Thoracic aorta (tissue), 2 donors: Measurements from ENCODE around the gene YWHAE. TPM values are rescaled to one million over a fixed set of nuclear protein-coding genes. Genes with fewer than 3 reads are reported as not detected.

Experiments used
- ATAC-seq: fragments of 150-250 bp; one replicate; pipeline ENCODE4 v1.8.0; 2017; ENCODE audit warnings: low read depth; ENCODE audit not compliant: insufficient number of reproducible peaks, low FRiP score
- DNase-seq: peaks from one replicate; pipeline ENCODE4 v3.0.0-alpha.2; 2020; ENCODE audit warnings: low spot score
- H3K27ac ChIP-seq, 2 donors: fragments of 200-600 bp; sonication (generic); 1 replicate in 1 of 2; 2 replicates in 1 of 2; pipeline ENCODE4 v1.5.1; 2016; ENCODE audit warnings: mild to moderate bottlenecking in 2 of 2, moderate library complexity in 2 of 2
- H3K27me3 ChIP-seq: fragments of 200-600 bp; sonication (generic); replicated peaks from 2 replicates; pipeline ENCODE4 v1.6.0; 2016; ENCODE audit warnings: mild to moderate bottlenecking; ENCODE audit not compliant: insufficient read depth
- H3K36me3 ChIP-seq: fragments of 200-600 bp; sonication (generic); one replicate; pipeline ENCODE4 v1.5.1; 2016
- H3K4me1 ChIP-seq, 2 donors: fragments of 200-600 bp; sonication (generic); 1 replicate in 1 of 2; 2 replicates in 1 of 2; pipeline versions ENCODE4 v1.5.1 to v1.6.0; 2016; ENCODE audit warnings: low read depth in 2 of 2, mild to moderate bottlenecking in 1 of 2; ENCODE audit not compliant: control insufficient read depth in 1 of 2
- H3K4me3 ChIP-seq: fragments of 200-600 bp; sonication (generic); 2 replicates; pipeline ENCODE4 v1.5.1; 2016; ENCODE audit warnings: mild to moderate bottlenecking
- H3K9me3 ChIP-seq: fragments of 200-600 bp; sonication (generic); 2 replicates; pipeline ENCODE4 v1.5.1; 2016
- CTCF ChIP-seq: fragments of 200-600 bp; sonication (generic); IDR thresholded peaks from one replicate; pipeline ENCODE4 v1.5.1; 2019; ENCODE audit warnings: antibody characterized with exemption
- total RNA-seq, 2 donors: library from RNA; depleted of rRNA; stranded (reverse); fragments of >200 nt; gene quantifications; one replicate each; pipeline versions ENCODE4 v1.1.0 to v1.2.3, GENCODE V29; 2016

YWHAE gene
- total RNA-seq, 2 donors from 2014 or later, result 178 to 593 TPM

GRCh38 chr17:1299552-1300370 is 100.3 kb downstream of the YWHAE start:
- TF ChIP-seq CTCF, result no peak
- peaks cover 7 to 8% of the 10 kb centered on the region in 2 donors for H3K4me1 ChIP-seq
- H3K4me3 ChIP-seq, result no peak overlapping the region
- H3K27ac ChIP-seq, result no peak overlapping the region
- ATAC-seq (no peak), DNase-seq (no peak)
- no peaks in the 10 kb centered on the region for H3K27me3 ChIP-seq
- no peaks in the 10 kb centered on the region for H3K9me3 ChIP-seq
- peaks cover 4% of the 10 kb centered on the region for H3K36me3 ChIP-seq

GRCh38 chr17:1298606-1299005 is 101.4 kb downstream of the YWHAE start:
- no peaks in the 10 kb centered on the region for H3K27me3 ChIP-seq
- no peak overlapping the region for H3K27ac ChIP-seq
- H3K4me3 ChIP-seq, result no peak overlapping the region
- H3K36me3 ChIP-seq, result peaks cover 4% of the 10 kb centered on the region
- TF ChIP-seq CTCF, result no peak
- no peaks in the 10 kb centered on the region for H3K4me1 ChIP-seq
- DNase-seq, result no peak
- H3K9me3 ChIP-seq, result no peaks in the 10 kb centered on the region
- no peak for ATAC-seq

Other genes with a start within 250 kb of the YWHAE start
- gene ABR, start 220.2 kb downstream of the YWHAE start, total RNA-seq, result 100 to 1,000 TPM; 159 to 200 TPM
- not detected for gene BHLHA9, start 129.8 kb downstream of the YWHAE start, total RNA-seq
- 10 to 100 TPM in 1 of 2 donors, 1 to 10 TPM in 1; 6.3 to 10.0 TPM for gene TRARG1, start 120.6 kb downstream of the YWHAE start, total RNA-seq
- 10 to 100 TPM; 48.3 to 76.0 TPM for gene CRK, start 56.0 kb upstream of the YWHAE start, total RNA-seq
- gene MYO1C, start 92.5 kb upstream of the YWHAE start, total RNA-seq, result 100 to 1,000 TPM; 160 to 226 TPM
- gene INPP5K, start 116.4 kb upstream of the YWHAE start, total RNA-seq, result 10 to 100 TPM; 78.7 to 95.3 TPM
- 10 to 100 TPM; 33.8 to 39.4 TPM for gene PITPNA, start 162.6 kb upstream of the YWHAE start, total RNA-seq
- gene SLC43A2, start 228.6 kb upstream of the YWHAE start, total RNA-seq, result 10 to 100 TPM; 21.1 to 21.9 TPM
- 10 to 100 TPM; 17.6 to 19.1 TPM for gene SCARF1, start 245.5 kb upstream of the YWHAE start, total RNA-seq
- 10 to 100 TPM; 16.1 to 38.9 TPM for gene RILP, start 249.6 kb upstream of the YWHAE start, total RNA-seq